SK-N-MC (cell line): ENCODE measurements around the gene OR10A2.

Experiments
- EZH2 ChIP-seq: fragments of 200-600 bp; sonication (generic); IDR thresholded peaks from one replicate; pipeline ENCODE4 v1.6.1; 2017; ENCODE audit warnings: antibody characterized with exemption
- POLR2AphosphoS5 ChIP-seq: IDR thresholded peaks from 2 replicates; pipeline ENCODE4 v1.6.1; 2012; ENCODE audit warnings: mild to moderate bottlenecking, low read depth, low read length, borderline replicate concordance

DNA sequence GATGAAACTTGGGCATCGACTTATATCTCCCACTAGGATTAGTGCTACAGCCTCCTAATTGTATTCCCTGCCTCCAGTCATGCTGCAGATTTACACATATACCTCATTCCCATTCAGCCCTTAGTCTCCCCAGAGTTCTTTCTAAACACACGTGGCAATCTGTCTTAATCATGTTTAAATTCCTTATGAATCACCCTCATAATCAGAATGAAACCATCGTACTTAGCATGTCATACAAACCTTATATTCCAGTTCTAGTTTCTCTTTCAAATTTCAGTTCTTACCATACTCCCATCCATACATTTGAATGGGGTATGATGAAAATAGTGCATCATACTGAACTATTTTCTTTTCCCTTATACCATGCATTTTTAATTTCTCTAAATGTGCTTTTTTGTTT, 6.0 kb upstream of the OR10A2 start:
- no peak for TF ChIP-seq POLR2AphosphoS5
- TF ChIP-seq EZH2 = no peak
